Spleen (tissue), 11 donors: ENCODE results near the gene TMEFF1. TPM values are rescaled to one million over a fixed set of nuclear protein-coding genes. Genes with fewer than 3 reads are reported as not detected.

Experiments used
- DNase-seq: peaks from one replicate; pipeline ENCODE4 v3.0.0-alpha.2; 2020
- H3K27ac ChIP-seq, 8 donors: fragments of 200-600 bp; sonication (generic) in 7 of 8; 1 replicate in 4 of 8; 2 replicates in 4 of 8; pipeline versions ENCODE4 v1.5.0 to v1.8.0; 2016 to 2021; ENCODE audit warnings: inconsistent platforms in 4 of 8, mild to moderate bottlenecking in 4 of 8, moderate library complexity in 1 of 8
- H3K27me3 ChIP-seq, 7 donors: fragments of 200-600 bp; sonication (generic) in 6 of 7; replicated peaks in 1 of 7; 1 replicate in 4 of 7; 2 replicates in 3 of 7; pipeline versions ENCODE4 v1.5.0 to v1.8.0; 2016 to 2021; ENCODE audit warnings: inconsistent platforms in 3 of 7, mild to moderate bottlenecking in 1 of 7
- H3K36me3 ChIP-seq, 6 donors: fragments of 200-600 bp; sonication (generic) in 5 of 6; 1 replicate in 4 of 6; 2 replicates in 2 of 6; pipeline versions ENCODE4 v1.5.0 to v1.8.0; 2016 to 2021; ENCODE audit warnings: inconsistent platforms in 2 of 6
- H3K4me1 ChIP-seq, 6 donors: fragments of 200-600 bp; sonication (generic) in 5 of 6; 1 replicate in 3 of 6; 2 replicates in 3 of 6; pipeline versions ENCODE4 v1.5.0 to v1.8.0; 2016 to 2021; ENCODE audit warnings: inconsistent platforms in 3 of 6
- H3K4me3 ChIP-seq, 8 donors: fragments of 200-600 bp; sonication (generic) in 7 of 8; 1 replicate in 4 of 8; 2 replicates in 4 of 8; pipeline versions ENCODE4 v1.5.0 to v1.8.0; 2016 to 2021; ENCODE audit warnings: inconsistent platforms in 4 of 8, mild to moderate bottlenecking in 4 of 8, moderate library complexity in 2 of 8
- H3K9me3 ChIP-seq, 8 donors: fragments of 200-600 bp; sonication (generic) in 7 of 8; 1 replicate in 4 of 8; 2 replicates in 4 of 8; pipeline versions ENCODE4 v1.5.0 to v1.8.0; 2016 to 2021; ENCODE audit warnings: inconsistent platforms in 4 of 8
- CTCF ChIP-seq, 11 experiments: fragments of 200-600 bp in 7 of 11; fragments of 450-650 bp in 4 of 11; sonication (generic) in 4 of 11; IDR thresholded peaks in 8 of 11; conservative IDR thresholded peaks in 3 of 11; 1 replicate in 7 of 11; 2 replicates in 4 of 11; pipeline versions ENCODE4 v1.4.0 to v1.8.0; 2016 to 2021; ENCODE audit warnings: antibody characterized with exemption in 11 of 11, inconsistent platforms in 4 of 11, mild to moderate bottlenecking in 1 of 11
- POLR2A ChIP-seq, 3 donors: fragments of 450-650 bp; IDR thresholded peaks; one replicate each; pipeline ENCODE4 v1.5.1; 2017; ENCODE audit warnings: antibody characterized with exemption in 3 of 3, mild to moderate bottlenecking in 1 of 3
- POLR2AphosphoS5 ChIP-seq, 3 donors: sonication (generic); formaldehyde crosslinking; IDR thresholded peaks; one replicate each; pipeline ENCODE4 v1.5.1; 2017; ENCODE audit warnings: antibody characterized with exemption in 3 of 3
- WGBS, 5 donors: extraction: QIAGEN DNeasy Blood & Tissue Kit in 3 of 5; methylation state at CpG; one replicate each; pipeline versions ENCODE4 v1.1.5 to v1.1.7; 2013 to 2018; 5-methylcytosine and 5-hydroxymethylcytosine counted together
- intact Hi-C: fragments of 100-400 bp; cut with DNase I; formaldehyde crosslinking; loops from one replicate; pipeline ENCODE4 v1.15.0; 2023; ENCODE audit warnings: low total_unique reads
- polyA plus RNA-seq, 3 donors: library from polyadenylated mRNA; stranded (reverse); fragments of 200-250 nt; gene quantifications; one replicate each; pipeline ENCODE4 v1.2.1, GENCODE V29; 2013
- total RNA-seq, 7 donors: library from RNA; depleted of rRNA in 3 of 7; stranded (reverse); fragments of >200 nt in 3 of 7; fragmentation: NEBNext Ultra II Directional in 4 of 7; extraction: Animal tissue kit (Norgen Biotek cat#: 25700) in 4 of 7; gene quantifications; one replicate each; pipeline versions ENCODE4 v1.1.0 to v1.2.1, GENCODE V29; 2016 to 2021
- donor health status: healthy with polysubstance abuse.
- donor health status: DM: no; HTN: no; CAD: no; lungs with moderate emphysema.
- donor health status: DM: no; HTN: no; CAD: no.
- donor health status: Bipolar disorder and iron deficiency.
- donor health status: healthy.
- donor health status: DM: no; HTN: no; CAD: no.
- donor health status: DM: yes; HTN: yes; CAD: no.

Gene TMEFF1
- total and polyA plus RNA-seq, 10 donors, result 0.03 to 0.13 (median 0.05) TPM; not detected in 7

- no peak for DNase-seq
- no peaks in the 10 kb centered on the region for H3K36me3 ChIP-seq
- 63 to 93% (median 76%) methylated on average over 3 of the region's 3 CpGs for WGBS, 5 donors
- H3K4me1 ChIP-seq, result no peaks in the 10 kb centered on the region
- TF ChIP-seq CTCF (IDR thresholded peaks at IDR 0.05 in 8 of 11, conservative IDR thresholded peaks at IDR 0.05 in 3 of 11) (no peak), POLR2AphosphoS5 (IDR thresholded peaks at IDR 0.05) (no peak), POLR2A (IDR thresholded peaks at IDR 0.05) (no peak)
- H3K27me3 ChIP-seq, result no peaks in the 10 kb centered on the region
- H3K9me3 ChIP-seq, result peaks cover 0 to 4% (median 0%) of the 10 kb centered on the region in 8 donors
- H3K4me3 ChIP-seq, result no peak overlapping the region
- no peak overlapping the region for H3K27ac ChIP-seq
- intact Hi-C loops, result no loop called here
These were observed 94.9 kb downstream of the TMEFF1 start for GRCh38 chr9:100567856-100568255.

- 90 to 98% (median 93%) methylated on average over 3 of the region's 3 CpGs for WGBS, 5 donors
These were observed 100.8 kb downstream of the TMEFF1 start for GRCh38 chr9:100573655-100574260.

GRCh38 chr9:100575006-100575405 lies 102.1 kb downstream of the TMEFF1 start:
- peaks cover 0 to under 1% (median 0%) of the 10 kb centered on the region in 8 donors for H3K9me3 ChIP-seq
- H3K36me3 ChIP-seq, result no peaks in the 10 kb centered on the region
- TF ChIP-seq CTCF (IDR thresholded peaks at IDR 0.05 in 8 of 11, conservative IDR thresholded peaks at IDR 0.05 in 3 of 11) (no peak), POLR2AphosphoS5 (IDR thresholded peaks at IDR 0.05) (no peak), POLR2A (IDR thresholded peaks at IDR 0.05) (no peak)
- no peaks in the 10 kb centered on the region for H3K27me3 ChIP-seq
- no peak for DNase-seq
- no peak overlapping the region for H3K27ac ChIP-seq
- WGBS, 5 donors, result 74 to 88% (median 84%) methylated on average over 4 of the region's 4 CpGs
- H3K4me1 ChIP-seq, result no peaks in the 10 kb centered on the region
- no peak overlapping the region for H3K4me3 ChIP-seq
- intact Hi-C loops, result no loop called here

More at GRCh38 chr9:100573655-100574260, 100.8 kb downstream of the TMEFF1 start:
- Histone ChIP-seq H3K36me3 (no peaks in the 10 kb centered on the region), H3K27ac (no peak overlapping the region), H3K9me3 (peaks cover 0 to 4% (median 0%) of the 10 kb centered on the region in 8 donors), H3K4me3 (no peak overlapping the region), H3K4me1 (no peaks in the 10 kb centered on the region), H3K27me3 (no peaks in the 10 kb centered on the region)
- DNase-seq, result no peak
- intact Hi-C loops, result no loop called here
- no peak for TF ChIP-seq CTCF (IDR thresholded peaks at IDR 0.05 in 8 of 11, conservative IDR thresholded peaks at IDR 0.05 in 3 of 11)

- H3K4me3 ChIP-seq, result no peak overlapping the region
- 57 to 77% (median 76%) methylated on average over 2 of the region's 2 CpGs for WGBS, 5 donors
- TF ChIP-seq POLR2AphosphoS5 (IDR thresholded peaks at IDR 0.05) (no peak), CTCF (IDR thresholded peaks at IDR 0.05 in 8 of 11, conservative IDR thresholded peaks at IDR 0.05 in 3 of 11) (no peak), POLR2A (IDR thresholded peaks at IDR 0.05) (no peak)
- intact Hi-C loops, result no loop called here
- H3K27me3 ChIP-seq, result no peaks in the 10 kb centered on the region
- no peaks in the 10 kb centered on the region for H3K4me1 ChIP-seq
- H3K27ac ChIP-seq, result no peak overlapping the region
- DNase-seq, result no peak
- no peaks in the 10 kb centered on the region for H3K36me3 ChIP-seq
- no peaks in the 10 kb centered on the region for H3K9me3 ChIP-seq
These were observed 102.9 kb downstream of the TMEFF1 start for GRCh38 chr9:100575765-100576386.
